ENCODE data around the gene TTBK2.
"Not testable (repeated sequence)": the region's sequence is repeated elsewhere in the genome, so short reads cannot be mapped to it uniquely, and the experiment has no call there.

The TTBK2 gene

DNA sequence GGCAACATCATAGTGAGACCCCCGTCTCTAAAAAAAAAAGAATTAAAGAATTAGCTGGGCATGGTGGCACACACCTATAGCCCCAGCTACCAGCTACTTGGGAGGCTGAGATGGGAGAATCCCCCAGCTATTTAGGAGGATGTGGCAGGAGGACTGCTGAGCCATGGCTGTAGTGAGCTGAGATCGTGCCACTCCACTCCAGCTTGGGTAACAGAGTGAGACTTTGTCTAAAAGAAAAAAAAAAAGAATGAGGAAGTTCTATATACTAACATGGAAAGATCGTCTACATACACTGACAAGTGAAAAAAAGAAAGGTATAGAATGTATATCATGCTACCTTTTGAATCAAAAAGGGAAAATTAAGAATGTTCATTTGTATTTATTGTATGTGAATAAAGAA lies 99.8 kb downstream of the TTBK2 start:
- no peak for DNase-seq

DNA sequence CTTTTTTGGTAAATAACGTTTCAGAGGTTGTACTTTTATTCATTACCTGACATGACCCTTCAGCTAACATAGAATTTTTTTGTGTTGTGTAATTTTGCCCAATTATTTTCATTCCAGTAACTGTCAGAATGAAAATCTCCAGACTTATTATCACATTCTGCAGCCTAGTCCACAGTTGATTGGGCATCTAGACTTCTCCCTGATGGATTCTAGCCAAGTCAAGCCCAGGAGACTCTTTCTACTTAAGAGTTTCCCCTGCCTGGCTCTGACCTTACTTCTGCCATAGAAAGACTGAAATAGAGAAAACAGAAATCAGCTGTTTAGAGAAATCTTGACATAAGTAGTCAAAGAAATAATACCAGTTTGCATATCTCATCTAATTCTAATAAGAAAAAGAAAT lies 100.8 kb downstream of the TTBK2 start:
- no peak for DNase-seq

DNA sequence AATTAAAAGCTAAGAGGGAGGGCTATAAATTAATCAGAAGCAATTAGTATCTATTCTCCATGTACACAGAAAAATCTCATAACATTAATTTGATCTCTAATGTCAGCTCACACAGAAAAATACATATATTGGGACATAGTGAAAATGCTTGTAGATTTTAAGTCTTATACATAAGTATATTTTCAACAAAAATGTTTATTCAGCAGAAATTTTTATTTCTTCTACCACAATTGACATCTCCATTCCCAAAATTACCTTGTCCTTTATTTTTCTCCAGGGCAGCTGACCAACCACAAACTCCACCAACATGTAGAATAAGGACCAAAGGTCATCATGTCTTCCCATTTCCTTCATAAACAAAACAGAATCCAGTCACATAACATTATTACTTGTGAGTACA lies 109.1 kb downstream of the TTBK2 start:
- DNase-seq: no peak

DNA sequence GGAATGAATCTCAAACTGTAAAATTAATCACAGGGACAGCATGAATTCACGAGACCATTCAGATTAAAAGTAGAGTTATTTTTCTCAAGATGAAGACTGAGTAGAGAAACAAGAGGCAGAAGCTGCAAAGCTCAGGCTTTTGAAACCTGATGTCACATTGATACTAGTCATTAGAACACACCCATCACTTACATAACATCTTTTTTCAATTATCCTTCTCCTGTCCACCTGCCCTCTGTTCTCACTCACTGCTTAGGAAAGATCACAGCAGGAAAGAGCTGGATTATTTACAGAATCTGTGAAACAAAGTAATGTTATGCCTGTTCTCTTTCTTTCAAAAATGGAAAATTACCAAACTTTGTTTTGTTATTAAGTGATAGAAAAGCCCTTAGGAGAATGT lies 111.7 kb downstream of the TTBK2 start:
- DNase-seq: no peak

DNA sequence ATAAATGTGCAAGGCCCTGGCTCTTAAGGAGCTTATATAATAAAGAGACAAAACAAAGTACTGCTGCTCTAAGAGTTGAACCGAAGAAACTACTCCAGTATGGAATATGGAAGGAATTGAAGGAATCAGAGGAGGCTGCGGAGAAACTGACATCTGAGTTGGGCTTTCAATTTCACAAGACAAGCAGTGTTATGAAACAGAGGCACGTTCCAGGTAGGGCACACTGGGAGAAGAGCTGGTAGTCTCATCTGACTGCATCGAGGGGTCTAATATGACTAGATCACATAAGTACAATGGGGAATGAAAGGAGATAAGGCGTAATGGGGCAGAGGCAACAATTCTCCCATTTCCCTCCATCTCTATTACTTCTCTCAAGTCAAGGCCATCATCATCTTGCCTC lies 115.3 kb downstream of the TTBK2 start:
- DNase-seq: no peak

DNA sequence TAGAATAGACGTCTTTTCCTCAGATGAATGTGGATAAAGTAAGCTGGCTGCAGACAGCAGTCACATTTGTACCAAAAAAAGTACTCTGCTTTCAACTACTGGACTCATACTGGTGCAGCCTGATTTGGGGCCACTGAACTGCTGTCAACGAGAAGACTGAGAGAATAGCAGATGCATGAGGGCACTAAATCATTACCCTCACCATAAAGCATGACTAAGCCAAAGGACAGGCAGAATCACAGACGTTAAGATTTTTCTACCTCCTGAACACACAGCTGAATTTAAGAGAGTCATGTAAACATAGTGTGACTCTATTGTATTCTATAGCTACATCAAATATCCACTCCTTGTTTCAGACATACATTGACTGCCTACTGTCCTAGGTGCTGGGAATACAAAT lies 115.8 kb downstream of the TTBK2 start:
- no peak for DNase-seq

DNA sequence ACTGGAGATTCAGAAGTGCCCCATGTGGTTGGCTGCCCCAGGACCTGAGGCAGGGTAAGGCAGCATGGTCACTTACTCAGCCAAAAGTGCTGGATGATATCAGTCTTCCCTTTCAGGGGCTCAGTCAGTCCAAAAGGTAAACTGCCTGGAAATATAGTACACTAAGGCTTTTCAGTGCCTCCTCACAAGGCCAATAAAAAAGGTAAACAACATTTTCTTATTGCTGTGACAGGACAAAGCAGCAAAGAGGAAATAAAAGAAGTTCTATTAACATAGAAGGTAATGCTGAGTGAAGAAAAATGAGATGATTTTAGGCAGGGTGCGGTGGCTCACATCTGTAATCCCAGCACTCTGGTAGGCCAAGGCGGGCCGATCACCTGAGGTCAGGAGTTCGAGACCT lies 117.1 kb downstream of the TTBK2 start:
- no peak for DNase-seq

DNA sequence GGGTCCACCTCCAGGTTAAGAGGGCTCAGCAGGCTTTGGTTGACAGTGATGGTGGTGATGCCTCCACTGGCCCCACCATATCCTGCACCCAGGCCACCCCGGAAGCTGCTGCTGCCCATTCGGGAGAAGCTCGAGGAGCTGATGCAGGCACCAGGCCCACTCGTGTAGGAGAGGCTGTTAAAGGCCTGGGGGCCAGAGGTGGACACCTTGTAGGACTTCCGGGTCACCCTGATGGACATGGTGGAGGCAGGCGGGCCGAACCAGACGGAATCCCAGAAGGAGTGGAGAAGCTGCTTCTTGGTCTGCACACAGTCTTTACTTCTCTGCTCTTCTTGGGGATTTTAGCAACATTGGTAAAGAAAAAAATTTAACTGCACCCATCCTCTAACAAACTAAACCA lies 118.4 kb downstream of the TTBK2 start:
- DNase-seq: no peak

DNA sequence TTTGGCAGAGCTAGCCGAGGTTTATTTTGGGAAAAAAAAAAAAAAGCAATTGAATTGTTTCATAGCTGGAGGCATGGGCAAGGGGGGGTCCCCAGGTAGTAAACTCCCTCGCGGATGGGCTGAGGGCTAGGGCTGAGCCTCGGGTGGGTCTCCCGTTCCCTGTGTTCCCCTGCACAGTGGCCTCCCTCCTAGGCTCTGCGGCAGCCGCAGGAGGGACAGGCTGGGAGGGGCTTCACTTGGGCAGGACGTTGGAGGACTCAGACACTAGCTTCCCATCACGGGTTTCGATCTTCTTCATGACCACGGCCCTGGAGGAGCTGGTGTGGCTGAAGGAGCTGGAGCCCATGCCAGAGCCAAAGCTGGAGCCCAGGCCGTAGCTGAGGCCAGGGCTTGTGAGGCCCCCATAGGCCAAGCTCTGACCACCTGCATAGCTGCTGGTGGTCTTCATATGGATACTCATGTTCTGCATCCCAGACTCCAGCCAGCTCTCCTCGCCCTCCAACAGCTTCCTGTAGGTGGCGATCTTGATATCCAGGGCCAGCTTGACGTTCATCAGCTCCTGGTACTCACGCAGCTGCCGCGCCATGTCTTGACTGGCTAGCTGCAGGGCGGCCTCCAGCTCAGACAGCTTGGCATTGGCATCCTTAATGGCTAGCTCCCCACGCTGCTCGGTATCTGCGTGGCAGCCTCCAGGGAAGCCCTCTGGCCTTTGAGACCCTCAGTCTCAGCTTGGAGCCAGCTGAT lies 119.7 kb downstream of the TTBK2 start:
- no peak for DNase-seq

DNA sequence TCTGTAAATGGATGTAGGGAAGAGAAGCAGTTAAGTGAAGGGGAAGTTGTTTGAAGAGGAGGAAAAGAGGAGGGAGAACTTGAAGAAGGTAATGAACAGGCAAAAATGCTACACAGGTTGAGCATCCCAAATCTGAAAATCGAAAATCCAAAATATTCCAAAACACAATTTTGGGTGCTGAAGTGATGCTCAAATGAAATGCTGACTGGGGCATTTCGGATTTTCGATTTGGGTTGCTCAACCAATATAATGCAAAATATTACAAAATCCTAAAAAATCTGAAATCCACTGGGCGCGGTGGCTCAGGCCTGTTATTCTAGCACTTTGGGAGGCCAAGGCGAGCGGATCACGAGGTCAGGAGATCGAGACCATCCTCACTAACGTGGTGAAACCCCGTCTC lies 121.8 kb downstream of the TTBK2 start:
- DNase-seq: no peak

DNA sequence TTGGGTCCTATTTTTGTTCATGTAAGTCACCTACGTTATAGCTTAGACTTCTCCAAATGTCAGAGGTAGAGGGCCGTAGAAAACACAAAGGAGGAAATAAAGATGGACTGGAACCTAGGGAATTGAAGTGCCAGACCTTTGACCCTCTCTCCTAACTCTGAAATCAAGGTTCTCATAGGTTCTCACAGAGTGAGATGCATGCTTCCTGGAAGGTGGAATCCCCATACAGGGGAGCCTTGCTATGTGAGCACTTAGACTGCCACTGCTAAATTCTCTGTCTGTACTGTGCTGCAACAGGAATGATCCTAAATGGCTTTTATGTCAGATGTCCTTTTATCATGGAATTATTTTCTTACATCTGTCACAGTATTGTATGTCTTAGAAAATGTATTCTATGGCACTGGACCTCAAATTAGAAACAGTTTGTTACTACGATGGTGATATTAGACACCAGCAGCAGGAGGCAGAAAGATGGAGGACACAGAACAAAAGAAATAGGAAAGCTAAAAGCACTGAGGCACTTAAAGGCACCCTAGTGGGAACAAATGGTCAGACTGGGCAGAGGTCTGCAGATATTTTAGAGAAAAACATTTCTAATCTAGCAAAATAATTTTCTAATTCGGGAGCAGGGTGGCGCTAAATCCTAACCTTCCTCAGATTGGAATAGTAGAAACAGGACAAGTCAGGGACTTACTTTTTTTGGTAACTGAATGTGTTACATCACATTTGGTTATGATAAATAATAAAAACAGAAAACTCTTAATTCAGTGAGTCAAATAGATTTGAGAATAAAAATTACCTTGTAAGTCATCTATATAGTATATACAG lies 123.4 kb downstream of the TTBK2 start:
- no peak for DNase-seq

DNA sequence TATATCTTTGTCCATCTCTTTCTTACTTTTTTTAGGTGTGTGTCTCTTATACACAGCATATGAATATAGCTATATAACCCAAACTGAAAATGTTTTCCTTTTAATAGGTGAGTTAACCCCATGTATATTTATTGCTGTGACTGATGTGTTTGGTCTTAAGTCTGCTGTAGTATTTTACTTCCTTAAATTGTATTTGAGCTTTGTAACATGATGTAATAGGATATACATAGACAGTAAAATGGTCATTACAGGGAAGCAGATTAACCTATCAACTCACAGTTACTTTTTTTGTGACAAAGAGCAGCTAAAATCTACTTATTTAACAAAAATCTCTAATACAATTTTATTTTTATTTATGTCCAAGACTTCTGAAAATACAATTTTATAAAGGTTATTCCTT lies 131.9 kb downstream of the TTBK2 start:
- no peak for DNase-seq

DNA sequence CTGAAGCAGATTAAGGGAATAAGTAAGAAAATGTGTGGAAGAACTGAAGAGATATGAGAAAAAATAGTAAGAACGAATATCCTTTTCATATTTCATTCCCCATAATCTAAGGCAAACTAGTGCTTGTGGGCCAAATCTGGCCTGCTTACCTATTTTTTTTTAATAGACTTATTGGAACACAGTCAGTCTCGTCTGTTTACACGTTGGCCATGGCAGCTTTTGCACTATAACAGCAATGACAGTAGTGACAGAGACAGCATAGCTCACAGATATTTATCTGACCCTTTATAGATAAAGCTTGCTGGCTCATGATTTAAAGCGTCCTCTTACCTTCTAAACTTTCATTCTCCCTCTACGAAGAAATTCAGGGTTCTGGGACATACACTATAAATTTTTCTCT lies 133.6 kb downstream of the TTBK2 start:
- no peak for DNase-seq

DNA sequence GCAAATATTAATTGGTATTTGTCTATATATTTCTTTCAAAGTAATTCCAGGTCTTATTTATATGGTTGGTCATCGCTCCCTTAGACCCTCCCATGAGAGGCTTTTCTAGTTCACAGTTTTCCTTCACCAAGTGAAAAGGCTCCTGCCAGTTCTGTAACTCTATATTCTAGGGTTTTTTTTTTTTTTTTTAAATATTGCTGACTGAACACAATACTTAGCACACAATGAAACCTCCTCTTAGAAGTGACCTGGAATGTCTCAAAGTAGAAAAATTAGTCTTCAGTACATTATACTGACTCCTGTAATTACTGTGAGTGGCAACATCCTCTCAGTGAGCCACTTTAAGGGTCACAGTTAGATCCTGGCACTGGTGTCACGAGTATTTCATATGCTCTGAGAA lies 135.0 kb downstream of the TTBK2 start:
- DNase-seq: no peak

DNA sequence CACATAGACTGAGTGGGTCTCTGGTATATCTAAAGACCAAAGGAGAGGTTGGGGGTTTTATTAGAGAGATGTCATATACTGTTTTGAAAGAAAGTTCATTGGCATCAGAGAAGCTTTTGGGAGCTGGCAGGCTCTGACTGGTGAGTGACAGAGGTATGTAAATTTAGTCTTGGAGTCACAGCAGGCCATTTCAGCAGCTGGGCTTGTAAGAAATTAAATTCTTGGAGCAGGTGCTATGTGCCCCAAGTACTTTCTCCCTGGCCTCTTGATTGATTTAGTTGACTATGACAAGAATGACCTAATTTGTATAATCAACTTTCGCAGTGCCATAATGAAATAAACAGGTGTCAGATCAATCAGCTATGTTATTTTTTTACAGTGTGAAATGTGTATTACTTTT lies 135.9 kb downstream of the TTBK2 start:
- no peak for DNase-seq

DNA sequence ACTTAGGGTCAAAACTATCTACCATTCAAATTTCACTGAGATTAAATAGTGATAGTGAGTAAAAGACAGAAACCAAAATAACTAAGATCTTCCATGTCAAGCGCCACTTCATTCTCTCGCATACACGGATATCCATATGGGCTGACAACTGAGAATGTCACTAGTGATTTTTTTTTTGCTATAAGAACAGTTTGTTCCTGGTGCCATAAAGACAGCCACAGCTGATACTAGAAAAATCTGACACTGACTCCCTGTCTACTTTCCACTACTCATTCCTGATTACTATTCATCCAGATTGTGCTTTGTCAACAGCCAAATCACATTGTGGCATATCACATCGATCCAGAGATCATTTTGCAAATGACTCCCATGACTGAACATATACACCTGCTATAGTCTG lies 137.9 kb downstream of the TTBK2 start:
- no peak for DNase-seq

DNA sequence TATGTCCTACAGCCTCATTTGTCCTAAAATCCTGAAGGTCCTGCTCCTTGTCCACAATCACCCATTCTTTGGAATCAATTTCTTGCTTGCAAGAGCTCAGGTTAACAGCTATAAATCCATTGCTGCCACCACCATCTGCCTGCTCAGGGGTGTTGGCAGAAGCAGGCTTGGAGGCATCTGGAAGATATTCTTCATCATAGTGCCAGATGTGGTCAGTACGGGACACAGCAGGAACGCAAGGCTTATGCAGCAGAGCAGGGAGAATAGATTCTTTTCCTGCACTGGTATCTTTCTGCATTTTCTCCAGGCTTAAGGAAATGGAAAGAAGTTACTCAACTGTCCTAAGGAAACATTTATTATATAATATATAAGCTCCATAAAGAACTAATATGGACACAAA lies 145.2 kb downstream of the TTBK2 start:
- no peak for DNase-seq

DNA sequence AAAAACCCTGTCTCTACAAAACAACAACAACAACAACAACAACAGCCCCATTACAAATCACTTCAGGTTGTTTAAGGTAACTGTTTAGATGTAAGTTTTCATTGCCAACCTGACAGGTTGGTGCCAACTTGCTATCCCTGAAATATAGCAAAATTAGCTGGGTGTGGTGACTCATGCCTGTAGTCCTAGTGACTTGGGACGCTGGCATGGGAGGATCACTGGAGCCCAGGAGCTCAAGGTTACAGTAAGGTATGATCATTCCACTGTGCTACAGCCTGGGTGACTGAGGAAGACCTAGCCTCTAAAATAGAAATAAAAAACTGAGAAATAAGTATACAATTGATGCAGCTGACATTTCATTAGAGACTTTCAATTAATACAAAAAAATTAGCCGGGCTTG lies 147.7 kb downstream of the TTBK2 start:
- DNase-seq: no peak

DNA sequence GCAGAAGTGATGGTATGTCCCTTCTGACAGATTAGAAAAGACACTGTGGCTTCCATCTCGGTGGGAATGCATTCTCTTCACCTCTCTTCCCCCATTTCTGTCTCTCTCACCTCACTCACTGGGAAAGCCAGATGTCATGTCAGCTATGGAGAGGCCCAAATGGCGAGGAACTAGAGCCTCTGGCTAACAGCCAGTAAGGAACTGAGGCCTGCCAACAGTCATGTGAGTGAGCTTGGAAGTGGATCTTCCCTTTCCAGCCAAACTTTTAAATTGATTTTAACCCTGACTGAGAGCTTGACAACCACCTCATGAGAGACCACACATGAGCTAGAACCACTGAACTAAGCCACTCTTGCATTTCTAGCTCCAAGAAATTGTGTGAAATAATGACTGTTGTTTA lies 148.4 kb downstream of the TTBK2 start:
- no peak for DNase-seq

DNA sequence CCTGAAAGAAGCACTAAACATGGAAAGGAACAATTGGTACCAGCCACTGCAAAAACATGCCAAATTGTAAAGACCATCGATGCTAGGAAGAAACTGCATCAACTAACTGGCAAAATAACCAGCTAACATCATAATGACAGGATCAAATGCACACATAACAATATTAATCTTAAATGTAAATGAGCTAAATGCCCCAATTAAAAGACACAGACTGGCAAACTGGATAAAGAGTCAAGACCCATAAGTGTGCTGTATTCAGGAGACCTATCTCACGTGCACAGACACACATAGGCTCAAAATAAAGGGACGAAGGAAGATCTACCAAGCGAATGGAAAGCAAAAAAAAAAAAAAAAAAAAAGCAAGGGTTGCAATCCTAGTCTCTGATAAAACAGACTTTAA lies 154.5 kb downstream of the TTBK2 start:
- not testable (repeated sequence) for DNase-seq

DNA sequence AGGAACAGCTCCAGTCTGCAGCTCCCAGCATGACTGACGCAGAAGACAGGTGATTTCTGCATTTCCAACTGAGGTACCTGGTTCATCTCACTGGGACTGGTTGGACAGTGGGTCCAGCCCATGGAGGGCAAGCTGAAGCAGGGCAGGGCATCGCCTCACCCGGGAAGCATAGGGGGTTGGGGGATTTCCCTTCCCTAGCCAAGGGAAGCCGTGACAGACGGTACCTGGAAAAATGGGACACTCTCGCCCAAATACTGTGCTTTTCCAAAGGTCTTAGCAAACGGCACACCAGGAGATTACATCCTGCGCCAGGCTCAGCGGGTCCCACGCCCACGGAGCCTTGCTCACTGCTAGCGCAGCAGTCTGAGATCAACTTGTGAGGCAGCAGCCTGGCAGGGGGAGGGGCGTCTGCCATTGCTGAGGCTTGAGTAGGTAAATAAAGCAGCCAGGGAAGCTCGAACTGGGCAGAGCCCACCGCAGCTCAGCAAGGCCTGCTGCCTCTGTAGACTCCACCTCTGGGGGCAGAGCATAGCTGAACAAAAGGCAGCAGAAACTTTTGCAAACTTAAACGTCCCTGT lies 156.3 kb downstream of the TTBK2 start:
- not testable (repeated sequence) for DNase-seq

DNA sequence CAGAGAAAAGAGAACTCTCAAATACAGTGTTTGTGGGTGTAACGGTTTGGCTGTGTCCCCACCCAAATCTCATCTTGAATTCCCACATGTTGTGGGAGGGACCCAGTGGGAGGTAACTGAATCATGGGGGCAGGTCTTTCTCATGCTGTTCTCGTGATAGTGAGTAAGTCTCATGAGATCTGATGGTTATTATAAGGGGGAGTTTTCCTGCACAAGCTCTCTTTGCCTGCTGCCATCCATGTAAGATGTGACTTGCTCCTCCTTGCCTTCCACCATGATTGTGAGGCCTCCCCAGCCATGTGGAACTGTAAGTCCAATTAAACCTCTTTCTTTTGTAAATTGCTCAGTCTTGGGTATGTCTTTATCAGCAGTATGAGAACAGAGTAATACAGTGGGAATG lies 158.8 kb downstream of the TTBK2 start:
- DNase-seq: not testable (repeated sequence)

DNA sequence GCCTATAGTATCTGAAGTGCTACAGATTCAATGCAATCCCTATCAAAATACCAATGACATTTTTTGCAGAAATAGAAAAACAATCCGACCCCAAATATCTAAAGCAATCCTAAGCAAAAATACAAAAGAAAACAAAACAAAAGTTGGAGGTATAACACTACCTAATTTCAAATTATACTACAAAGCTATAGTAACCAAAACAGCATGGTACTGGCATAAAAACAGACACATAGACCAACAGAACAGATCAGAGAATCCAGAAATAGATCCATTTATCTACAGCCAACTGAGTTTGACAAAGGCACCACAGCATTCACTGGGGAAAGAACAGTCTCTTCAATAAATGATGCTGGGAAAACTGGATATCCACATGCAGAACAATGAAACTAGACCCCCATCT lies 159.8 kb downstream of the TTBK2 start:
- no peak for DNase-seq

DNA sequence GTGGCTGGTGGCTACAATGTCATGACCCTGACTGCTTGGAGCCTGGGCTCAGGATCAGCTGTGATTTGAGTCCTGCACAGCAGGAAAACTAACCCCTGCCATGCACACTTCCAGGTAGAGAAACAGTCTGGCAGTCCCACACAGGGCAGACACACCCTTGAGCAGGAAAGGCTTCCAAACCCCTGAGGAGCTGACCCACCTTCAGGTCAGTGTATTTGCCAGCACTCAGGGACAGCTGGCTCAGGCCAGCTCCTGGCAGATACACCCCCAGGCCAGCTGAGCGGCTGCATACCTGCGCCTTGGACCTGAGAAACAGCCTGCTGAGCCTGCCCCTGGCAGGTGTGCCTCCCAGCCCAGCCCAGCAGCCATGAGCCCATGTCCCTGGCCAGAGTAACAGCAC lies 161.5 kb downstream of the TTBK2 start:
- DNase-seq: no peak

All from CD4-positive, alpha-beta T cell treated with Interleukin-4 for 4 hours (primary cell).